A549 (cell line): Measurements from ENCODE around the gene BLMH.

Experiments
- EHMT2 ChIP-seq: fragments of 200-600 bp; sonication (generic); IDR thresholded peaks from 2 replicates; pipeline ENCODE4 v1.6.1; 2016; ENCODE audit warnings: antibody characterized with exemption, low read depth, mild to moderate bottlenecking, moderate library complexity
- JUNB ChIP-seq: fragments of >200 bp; sonication (Bioruptor Twin); formaldehyde crosslinking; IDR thresholded peaks from 2 replicates; pipeline ENCODE4 v1.6.1; 2016
- MYC ChIP-seq: IDR thresholded peaks from 2 replicates; pipeline ENCODE4 v1.6.1; 2012; ENCODE audit warnings: mild to moderate bottlenecking, inconsistent platforms, low read length, improper control_type of control experiment, borderline replicate concordance
- NR3C1 ChIP-seq: fragments of >200 bp; sonication (Bioruptor Twin); formaldehyde crosslinking; IDR thresholded peaks from 3 replicates; pipeline ENCODE4 v1.6.1; 2017
- PHF8 ChIP-seq: fragments of 200-600 bp; sonication (generic); IDR thresholded peaks from 2 replicates; pipeline ENCODE4 v1.6.1; 2016; ENCODE audit warnings: low read depth, mild to moderate bottlenecking, antibody characterized with exemption, moderate library complexity, borderline replicate concordance
- RAD21 ChIP-seq, 2 experiments: fragments of >200 bp in 1 of 2; sonication (Bioruptor Twin) in 1 of 2; formaldehyde crosslinking in 1 of 2; IDR thresholded peaks in 1 of 2; conservative IDR thresholded peaks in 1 of 2; 2 replicates in 1 of 2; 3 replicates in 1 of 2; pipeline ENCODE4 v1.6.1; 2012 to 2018; ENCODE audit warnings: inconsistent platforms in 1 of 2
- TF ChIP-seq, protein P1 (sequence below): fragments of >200 bp; sonication (Bioruptor Twin); formaldehyde crosslinking; IDR thresholded peaks from 3 replicates; pipeline ENCODE4 v1.5.1; 2016

DNA sequence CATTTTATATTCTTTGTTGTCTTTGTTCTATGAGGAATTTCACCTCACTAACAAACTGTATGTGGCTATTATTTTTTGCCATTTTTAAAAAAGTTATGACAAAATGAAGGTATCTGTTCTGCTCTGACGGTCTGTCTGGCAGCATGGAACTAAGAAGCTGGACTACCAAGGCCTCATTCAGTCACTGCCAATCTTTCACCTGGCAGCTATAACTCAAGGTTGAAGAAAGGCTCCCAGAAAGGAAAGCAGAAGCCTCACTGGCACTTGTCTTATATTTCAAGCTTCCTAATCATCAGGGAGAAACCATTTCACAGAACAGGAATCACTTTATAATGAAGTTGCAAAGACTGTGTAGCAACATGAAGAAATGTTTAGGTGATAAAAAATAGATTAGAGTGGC lies 37.6 kb downstream of the BLMH start:
- TF ChIP-seq, protein P1, sequence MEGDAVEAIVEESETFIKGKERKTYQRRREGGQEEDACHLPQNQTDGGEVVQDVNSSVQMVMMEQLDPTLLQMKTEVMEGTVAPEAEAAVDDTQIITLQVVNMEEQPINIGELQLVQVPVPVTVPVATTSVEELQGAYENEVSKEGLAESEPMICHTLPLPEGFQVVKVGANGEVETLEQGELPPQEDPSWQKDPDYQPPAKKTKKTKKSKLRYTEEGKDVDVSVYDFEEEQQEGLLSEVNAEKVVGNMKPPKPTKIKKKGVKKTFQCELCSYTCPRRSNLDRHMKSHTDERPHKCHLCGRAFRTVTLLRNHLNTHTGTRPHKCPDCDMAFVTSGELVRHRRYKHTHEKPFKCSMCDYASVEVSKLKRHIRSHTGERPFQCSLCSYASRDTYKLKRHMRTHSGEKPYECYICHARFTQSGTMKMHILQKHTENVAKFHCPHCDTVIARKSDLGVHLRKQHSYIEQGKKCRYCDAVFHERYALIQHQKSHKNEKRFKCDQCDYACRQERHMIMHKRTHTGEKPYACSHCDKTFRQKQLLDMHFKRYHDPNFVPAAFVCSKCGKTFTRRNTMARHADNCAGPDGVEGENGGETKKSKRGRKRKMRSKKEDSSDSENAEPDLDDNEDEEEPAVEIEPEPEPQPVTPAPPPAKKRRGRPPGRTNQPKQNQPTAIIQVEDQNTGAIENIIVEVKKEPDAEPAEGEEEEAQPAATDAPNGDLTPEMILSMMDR, result no peak
- TF ChIP-seq NR3C1, result no peak
- TF ChIP-seq RAD21 (conservative IDR thresholded peaks at IDR 0.05 in 1 of 2, IDR thresholded peaks at IDR 0.05 in 1 of 2), result no peak
- TF ChIP-seq MYC, result no peak
- TF ChIP-seq EHMT2, result no peak
- TF ChIP-seq PHF8, result no peak
- no peak for TF ChIP-seq JUNB
